GM21576 (cell line): ENCODE data around the gene GALNT14.
"Not testable (repeated sequence)": the region's sequence is repeated elsewhere in the genome, so short reads cannot be mapped to it uniquely, and the experiment has no call there.

ENCODE experiments used
- ATAC-seq: cut with Tn5 transposase; IDR thresholded peaks from one replicate; pipeline ENCODE4 v1.9.1; 2021; ENCODE audit warnings: mild to moderate bottlenecking, moderate library complexity; ENCODE audit not compliant: unreplicated experiment

GALNT14 gene

GRCh38 chr2:31138037-31138962 is at the start of gene GALNT14:
TSS of gene GALNT14 (minus strand) at chr2:31138440. CDS start at chr2:31138086, 354 bp downstream.
- peak; percentile 62 for ATAC-seq

- ATAC-seq = no peak
Observed at GRCh38 chr2:31187166-31187565, 48.9 kb upstream of the GALNT14 start.

GRCh38 chr2:31183973-31184372 is 45.7 kb upstream of the GALNT14 start:
- ATAC-seq = not testable (repeated sequence)

- ATAC-seq = no peak
Observed at GRCh38 chr2:31176742-31177141, 38.5 kb upstream of the GALNT14 start.

GRCh38 chr2:31171142-31171541 is 32.9 kb upstream of the GALNT14 start:
- no peak for ATAC-seq

- peak; percentile 62 for ATAC-seq
Observed at GRCh38 chr2:31170071-31170698, 31.9 kb upstream of the GALNT14 start.

- no peak for ATAC-seq
Observed at GRCh38 chr2:31168291-31168690, 30.1 kb upstream of the GALNT14 start.

- ATAC-seq = no peak
Observed at GRCh38 chr2:31166925-31167324, 28.7 kb upstream of the GALNT14 start.

GRCh38 chr2:31163011-31163539 is 24.8 kb upstream of the GALNT14 start:
- no peak for ATAC-seq

GRCh38 chr2:31161637-31162036 is 23.4 kb upstream of the GALNT14 start:
- ATAC-seq = no peak

- ATAC-seq = no peak
Observed at GRCh38 chr2:31151501-31151900, 13.3 kb upstream of the GALNT14 start.

GRCh38 chr2:31150120-31150670 is 12.0 kb upstream of the GALNT14 start:
- ATAC-seq = no peak

GRCh38 chr2:31148514-31148913 is 10.3 kb upstream of the GALNT14 start:
- no peak for ATAC-seq

- ATAC-seq = no peak
Observed at GRCh38 chr2:31147645-31148044, 9.4 kb upstream of the GALNT14 start.

- ATAC-seq = no peak
Observed at GRCh38 chr2:31142110-31142509, 3.9 kb upstream of the GALNT14 start.

- no peak for ATAC-seq
Observed at GRCh38 chr2:31141443-31142085, 3.3 kb upstream of the GALNT14 start.

- no peak for ATAC-seq
Observed at GRCh38 chr2:31140151-31140550, 1.9 kb upstream of the GALNT14 start.

GRCh38 chr2:31139671-31140070 is 1.4 kb upstream of the GALNT14 start:
- ATAC-seq = no peak

- peak; percentile 19 for ATAC-seq
Observed at GRCh38 chr2:31137211-31138036, 816 bp downstream of the GALNT14 start.

- no peak for ATAC-seq
Observed at GRCh38 chr2:31136732-31137131, 1.5 kb downstream of the GALNT14 start.
